Stimulated activated CD8-positive, alpha-beta memory T cell treated with anti-CD3 and anti-CD28 coated beads, Interleukin-15, amount 100 ng/mL, for 48 hours (primary cell): Measurements from ENCODE around the gene TMEM231.
"Not testable (repeated sequence)": the region's sequence is repeated elsewhere in the genome, so short reads cannot be mapped to it uniquely, and the experiment has no call there.

Source experiments
- DNase-seq, 2 donors: peaks; one replicate each; pipeline ENCODE4 v3.0.0-alpha.2; 2020; ENCODE audit warnings: low read depth in 2 of 2

The TMEM231 gene, protein sequence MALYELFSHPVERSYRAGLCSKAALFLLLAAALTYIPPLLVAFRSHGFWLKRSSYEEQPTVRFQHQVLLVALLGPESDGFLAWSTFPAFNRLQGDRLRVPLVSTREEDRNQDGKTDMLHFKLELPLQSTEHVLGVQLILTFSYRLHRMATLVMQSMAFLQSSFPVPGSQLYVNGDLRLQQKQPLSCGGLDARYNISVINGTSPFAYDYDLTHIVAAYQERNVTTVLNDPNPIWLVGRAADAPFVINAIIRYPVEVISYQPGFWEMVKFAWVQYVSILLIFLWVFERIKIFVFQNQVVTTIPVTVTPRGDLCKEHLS

DNA sequence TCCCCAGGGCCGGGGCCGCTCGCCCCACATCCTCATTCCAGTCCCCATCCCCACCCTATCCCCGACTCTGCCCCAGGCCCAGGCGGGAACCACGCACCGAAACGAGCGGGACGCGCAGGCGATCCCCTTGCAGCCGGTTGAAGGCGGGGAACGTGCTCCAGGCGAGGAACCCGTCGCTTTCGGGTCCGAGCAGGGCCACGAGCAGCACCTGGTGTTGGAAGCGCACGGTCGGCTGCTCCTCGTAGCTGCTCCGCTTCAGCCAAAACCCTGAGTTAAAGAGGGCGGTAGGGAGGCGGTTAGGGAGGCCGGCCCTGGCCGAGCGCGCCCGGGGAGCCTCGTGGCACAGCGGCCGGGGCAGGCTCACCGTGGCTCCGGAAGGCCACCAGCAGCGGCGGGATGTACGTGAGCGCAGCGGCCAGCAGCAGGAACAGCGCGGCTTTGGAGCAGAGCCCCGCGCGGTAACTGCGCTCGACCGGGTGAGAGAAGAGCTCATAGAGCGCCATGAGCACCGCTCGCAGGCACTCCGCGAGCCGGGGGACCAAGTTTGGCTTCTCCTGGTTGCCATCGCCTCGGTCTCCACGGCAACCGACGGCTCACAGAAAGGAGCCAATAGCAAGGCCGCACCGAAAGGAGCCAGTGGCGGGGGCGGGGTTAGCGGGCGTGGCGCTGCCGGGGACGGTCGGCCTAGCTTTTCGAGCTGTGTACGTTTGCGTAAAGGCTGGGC, at the start of gene TMEM231:
Gene TMEM231, minus strand, starts transcription at position 546 of the 724 bp plus-strand sequence. Its CDS starts 43 bp downstream, at position 503.
- peak; percentile 94 to 95 for DNase-seq

- DNase-seq = no peak
These were observed 47.2 kb upstream of the TMEM231 start for GRCh38 chr16:75603241-75603640.

DNA sequence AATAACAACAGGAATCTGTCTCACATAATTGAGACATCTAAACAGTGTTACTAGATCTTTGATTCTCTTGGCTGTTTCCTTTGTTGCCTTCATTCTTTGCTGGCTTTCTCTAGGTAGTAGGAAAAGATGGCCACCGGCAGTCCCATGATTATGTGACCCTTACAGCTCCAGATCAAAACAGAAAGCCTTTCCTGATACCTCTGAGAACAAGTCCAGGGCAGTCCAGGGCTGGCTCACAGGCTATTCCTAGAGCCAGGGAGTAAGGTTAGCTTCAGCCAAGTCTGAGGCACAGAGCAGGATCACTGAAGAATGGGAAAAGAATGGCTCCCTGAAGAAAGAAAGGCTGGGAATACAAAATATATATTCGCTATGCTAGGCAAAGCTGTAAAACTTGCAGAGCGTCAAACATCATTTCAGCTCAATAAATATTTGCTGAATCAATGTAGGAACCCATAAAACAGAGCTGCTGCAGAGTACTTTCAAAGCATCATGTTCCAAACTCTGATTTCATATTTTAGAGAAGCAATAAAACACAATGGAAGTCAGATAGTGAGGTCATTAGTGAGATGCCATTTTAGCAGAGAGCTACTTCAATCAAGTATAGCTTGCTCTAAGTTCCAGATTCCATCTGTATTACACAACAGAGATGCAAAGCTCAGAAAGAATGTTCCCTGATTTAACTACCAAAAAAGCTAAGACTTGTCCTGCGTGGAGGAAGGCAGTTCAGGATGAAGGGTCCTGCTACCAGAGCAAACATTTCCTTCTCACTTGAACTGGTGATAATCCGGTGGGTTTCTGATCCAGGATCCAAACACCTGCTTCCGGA, 43.6 kb upstream of the TMEM231 start:
- no peak for DNase-seq

- no peak for DNase-seq
These were observed 38.1 kb upstream of the TMEM231 start for GRCh38 chr16:75593825-75594820.

DNA sequence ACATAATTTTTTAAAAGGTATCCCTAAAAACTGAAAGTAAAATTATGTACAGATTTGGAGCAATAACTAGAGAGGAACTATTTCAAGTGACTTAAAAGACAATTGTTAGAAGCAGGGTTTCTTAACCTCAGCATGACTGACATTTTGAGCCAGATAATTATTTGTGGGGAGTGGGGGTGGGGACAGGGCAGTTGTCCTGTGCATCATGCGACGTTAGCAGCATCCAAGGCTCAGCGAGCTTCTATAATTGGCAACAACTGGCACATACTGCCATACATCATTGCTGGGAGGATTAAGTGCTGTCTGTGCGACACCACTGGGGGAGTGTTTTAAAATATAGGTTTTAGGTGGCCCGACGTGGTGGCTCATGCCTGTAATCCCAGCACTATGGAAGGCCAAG, 37.3 kb upstream of the TMEM231 start:
- DNase-seq = no peak

- not testable (repeated sequence) for DNase-seq
These were observed 35.9 kb upstream of the TMEM231 start for GRCh38 chr16:75591927-75592326.

DNA sequence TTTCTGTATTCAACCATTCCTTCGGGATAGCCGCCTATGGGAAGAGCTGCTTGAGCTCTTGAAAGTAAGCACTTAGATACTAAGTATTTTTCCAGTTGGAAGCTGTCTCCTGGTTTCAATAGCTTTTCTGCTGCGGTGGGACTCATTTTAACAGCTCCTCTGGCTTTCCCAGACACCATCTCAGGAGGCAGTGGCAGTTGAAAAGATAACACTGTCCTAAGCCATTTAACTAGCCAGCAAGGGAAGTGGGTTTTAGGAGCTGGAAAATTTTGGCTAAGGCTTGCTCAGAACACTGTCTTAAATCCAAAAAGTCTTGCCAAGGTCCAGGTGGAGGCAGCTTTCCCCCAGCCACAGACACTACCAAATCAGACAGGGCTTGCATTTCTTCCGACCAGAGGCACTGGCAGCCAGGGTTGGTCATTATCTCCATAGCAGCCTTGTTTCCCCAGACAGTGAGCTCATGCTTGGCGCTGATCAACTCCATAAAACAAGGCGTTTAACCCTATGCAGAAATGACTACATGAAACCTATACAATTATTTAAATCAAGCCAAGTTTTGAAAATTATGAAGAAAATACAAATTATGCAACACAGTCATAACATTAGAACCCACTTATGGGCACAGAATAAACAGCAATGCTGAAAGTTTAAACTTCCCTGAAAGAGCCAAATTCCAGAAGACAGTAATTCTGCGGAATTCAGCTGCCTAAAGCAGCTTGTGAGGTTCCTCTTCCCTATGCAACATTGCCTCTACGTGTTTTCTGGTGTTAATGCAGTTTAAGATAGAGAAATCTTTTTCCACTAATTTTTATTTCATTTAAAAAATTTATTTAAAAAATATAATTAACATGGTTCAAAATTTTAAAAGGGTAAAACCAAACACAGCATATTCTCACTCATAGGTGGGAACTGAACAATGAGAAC, 35.1 kb upstream of the TMEM231 start:
- no peak for DNase-seq

GRCh38 chr16:75589306-75589705, 33.3 kb upstream of the TMEM231 start:
- DNase-seq = no peak

DNA sequence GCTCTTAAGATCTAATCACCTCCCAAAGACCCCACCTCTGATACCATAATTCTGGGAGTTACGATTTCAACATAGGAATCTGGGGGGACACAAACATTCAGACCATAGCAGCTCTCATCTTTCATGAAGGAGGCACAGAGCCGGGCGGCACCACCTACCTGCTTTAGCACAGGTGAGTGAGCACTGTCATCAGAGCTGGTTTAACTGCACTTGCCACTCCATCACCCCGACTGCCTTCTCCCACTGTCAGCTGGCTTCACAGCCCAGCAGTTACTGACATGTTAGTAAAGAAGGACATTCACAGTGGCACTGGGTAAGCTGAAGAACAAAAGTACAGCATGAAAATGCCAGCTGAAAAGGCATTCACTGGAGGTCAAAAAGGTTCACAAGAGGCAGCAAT, 32.7 kb upstream of the TMEM231 start:
- no peak for DNase-seq

DNA sequence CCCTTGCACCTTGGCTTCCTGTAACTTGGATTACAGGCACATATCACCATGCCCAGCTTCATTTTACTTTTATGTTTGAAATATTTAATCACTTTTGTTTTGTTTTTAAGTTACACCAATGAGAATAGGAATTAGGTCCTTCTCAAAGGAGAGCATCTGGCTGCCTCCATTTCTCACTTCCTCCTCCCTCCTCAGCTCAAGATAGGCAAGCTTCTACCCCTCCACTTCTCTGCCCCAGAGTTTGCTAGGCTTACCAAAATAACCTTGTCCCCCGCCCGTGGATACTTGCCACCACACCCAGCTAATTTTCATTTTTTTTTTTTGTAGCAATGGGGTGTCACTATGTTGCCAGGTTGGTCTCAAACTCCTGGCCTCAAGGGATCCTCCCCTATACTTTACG, 28.1 kb upstream of the TMEM231 start:
- DNase-seq = no peak

DNA sequence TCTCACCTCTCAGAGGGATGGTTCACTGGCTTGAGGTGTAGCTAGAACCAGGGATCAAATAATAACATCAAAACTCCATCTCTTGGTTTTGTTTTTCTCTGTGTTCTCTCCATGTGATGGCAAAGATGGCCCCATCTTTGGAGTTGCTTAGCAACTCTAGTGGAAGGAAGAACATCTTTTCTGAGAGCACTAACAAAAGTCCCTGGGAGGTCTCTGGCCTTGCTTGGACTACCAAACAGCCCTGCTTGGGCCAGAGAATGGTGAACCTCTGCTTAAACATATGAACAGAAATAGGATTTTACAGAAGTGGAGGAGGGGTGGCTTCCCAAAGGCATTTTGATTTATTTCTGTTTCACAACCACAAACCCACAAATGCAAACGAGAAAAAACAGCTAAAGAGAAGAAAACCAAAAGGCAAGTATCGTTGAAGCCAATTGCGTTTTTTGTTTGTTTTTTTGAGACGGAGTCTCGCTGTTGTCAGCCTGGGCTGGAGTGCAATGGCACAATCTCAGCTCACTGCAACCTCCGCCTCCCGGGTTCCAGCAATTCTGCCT, 23.3 kb upstream of the TMEM231 start:
- no peak for DNase-seq

GRCh38 chr16:75578725-75579124, 22.7 kb upstream of the TMEM231 start:
- no peak for DNase-seq

DNA sequence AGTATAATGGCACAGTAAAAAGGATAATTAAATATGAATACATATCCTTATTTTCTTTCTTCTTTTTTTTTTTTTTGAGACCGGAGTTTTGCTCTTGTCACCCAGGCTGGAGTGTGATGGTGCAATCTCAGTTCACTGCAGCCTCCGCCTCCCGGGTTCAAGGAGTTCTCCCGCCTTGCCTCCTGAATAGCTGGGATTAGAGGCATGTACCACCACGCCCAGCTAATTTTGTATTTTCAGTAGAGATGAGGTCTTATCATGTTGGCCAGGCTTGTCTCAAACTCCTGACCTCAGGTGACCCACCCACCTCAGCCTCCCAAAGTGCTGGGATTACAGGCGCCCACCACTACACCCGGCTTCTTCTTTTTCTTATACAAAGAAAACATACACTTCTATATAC, 22.2 kb upstream of the TMEM231 start:
- DNase-seq = no peak

DNA sequence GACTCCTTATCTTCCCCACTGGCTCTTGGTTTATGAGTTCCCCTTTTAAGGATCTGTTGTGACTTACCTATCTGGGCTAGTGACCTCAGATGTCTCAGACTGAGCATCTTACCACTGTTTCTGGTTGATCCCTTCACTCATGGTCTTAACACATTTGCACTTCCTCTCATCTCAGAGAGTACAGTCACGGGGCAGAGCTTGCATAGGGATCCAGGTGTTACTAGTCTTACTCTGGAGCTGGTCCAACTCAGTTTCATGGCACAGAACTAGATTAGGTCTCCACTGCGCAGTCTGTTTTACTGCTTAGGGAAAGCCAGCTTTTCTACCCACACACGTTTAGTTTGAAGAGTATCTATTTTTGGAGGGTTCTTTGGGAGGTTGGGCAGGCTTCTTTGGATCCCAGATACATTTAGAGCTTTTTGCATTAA, 20.3 kb upstream of the TMEM231 start:
- DNase-seq = no peak

DNA sequence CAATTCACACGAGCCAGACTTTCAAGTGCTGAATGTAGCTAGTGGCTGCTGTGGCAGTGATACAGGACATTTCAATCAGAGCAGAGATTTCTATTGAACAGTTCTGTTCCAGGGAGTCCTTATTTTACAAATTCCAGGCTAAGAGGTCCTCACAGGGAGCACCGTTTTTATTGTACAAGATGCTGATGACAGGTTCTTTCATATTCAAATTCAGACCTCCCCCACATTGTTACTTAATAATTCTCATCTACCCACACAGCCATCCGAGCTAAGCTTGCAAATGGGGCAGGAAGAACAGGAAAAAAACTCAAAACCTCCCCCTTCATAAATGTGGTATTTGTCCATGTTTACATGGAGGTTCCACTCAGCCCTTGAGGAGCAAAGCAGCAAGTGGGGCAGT, 19.9 kb upstream of the TMEM231 start:
- no peak for DNase-seq

DNA sequence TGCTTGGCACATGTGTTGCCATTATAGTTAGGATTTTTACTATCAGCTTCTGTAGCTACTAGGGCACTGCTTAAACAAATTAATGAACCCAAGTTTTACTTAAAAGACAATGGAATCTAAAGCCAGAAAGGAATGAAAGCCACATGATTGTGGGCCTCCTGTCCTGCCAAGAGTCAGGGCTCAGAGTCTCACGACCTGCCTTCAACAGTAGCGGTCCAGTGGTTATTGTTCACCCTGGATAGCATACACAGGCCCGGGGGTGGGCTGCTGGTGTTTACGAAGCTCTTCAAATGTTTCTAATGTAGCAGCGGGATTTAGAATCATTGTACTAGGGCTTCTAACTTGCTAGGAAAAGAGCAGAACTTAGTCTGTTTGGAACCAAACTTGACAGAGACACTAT, 17.9 kb upstream of the TMEM231 start:
- no peak for DNase-seq

DNA sequence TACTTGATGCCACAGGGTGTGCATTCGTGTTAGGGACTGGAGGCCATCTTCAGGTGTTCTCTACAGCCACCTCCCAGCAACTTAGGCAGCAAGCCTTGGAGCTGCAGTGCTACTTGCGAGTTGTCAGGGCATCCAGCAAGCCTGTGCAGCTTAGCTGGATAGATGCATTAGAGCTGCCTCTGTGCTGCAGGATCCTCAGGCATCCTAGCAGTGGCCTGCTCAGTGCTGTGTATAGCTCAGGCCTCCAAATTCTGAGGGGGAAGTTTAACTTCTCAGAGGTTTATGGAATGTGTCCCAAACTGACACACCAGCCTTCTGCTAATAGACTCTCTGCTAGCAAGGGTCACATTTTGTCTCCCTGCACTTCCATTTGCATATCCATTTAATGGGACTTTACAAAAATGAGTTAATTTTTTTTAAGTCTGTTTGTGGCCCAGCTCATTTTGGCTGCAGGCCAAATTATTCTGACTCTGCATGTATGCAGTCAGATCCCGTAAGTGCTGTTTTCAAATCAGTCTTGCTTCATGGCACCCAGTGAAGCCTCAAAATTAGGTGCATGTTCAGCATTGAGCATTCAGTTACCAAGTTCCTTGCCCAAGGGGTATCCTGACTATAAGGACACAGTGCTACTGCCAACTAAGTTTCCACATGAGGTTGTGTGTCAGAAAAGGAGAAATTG, 17.0 kb upstream of the TMEM231 start:
- no peak for DNase-seq

- DNase-seq = no peak
These were observed 14.5 kb upstream of the TMEM231 start for GRCh38 chr16:75570396-75571065.

DNA sequence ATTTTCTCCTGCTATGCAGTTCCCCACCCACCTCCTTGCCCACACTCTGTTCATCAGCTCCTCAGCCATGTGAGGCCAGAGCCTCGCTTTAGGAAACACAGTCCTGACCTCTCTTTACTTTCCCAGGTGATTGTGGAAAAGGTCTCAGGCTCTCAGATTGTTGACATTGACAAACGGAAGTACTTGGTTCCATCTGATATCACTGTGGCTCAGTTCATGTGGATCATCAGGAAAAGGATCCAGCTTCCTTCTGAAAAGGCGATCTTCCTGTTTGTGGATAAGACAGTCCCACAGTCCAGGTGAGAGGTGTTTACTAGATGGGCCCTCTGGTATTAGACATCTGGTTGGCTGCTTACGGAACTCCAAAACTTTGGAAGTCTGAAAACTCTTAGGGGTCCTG, 11.9 kb upstream of the TMEM231 start:
- no peak for DNase-seq
